Gastroesophageal sphincter (tissue), 4 donors: ENCODE data around the gene WDR82. TPM values are rescaled to one million over a fixed set of nuclear protein-coding genes. Genes with fewer than 3 reads are reported as not detected.

ENCODE experiments used
- ATAC-seq: fragments of 150-250 bp; one replicate; pipeline ENCODE4 v1.9.1; 2016; ENCODE audit warnings: mild to moderate bottlenecking, moderate library complexity
- H3K27ac ChIP-seq, 4 donors: fragments of 200-600 bp; sonication (generic) in 3 of 4; 1 replicate in 3 of 4; 2 replicates in 1 of 4; pipeline ENCODE4 v1.5.1; 2016 to 2019
- H3K27me3 ChIP-seq: fragments of 200-600 bp; sonication (generic); one replicate; pipeline ENCODE4 v1.5.1; 2019
- H3K36me3 ChIP-seq, 2 donors: fragments of 200-600 bp; sonication (generic); one replicate each; pipeline ENCODE4 v1.5.1; 2019; ENCODE audit warnings: control low read depth in 1 of 2
- H3K4me1 ChIP-seq, 3 donors: fragments of 200-600 bp; sonication (generic); 1 replicate in 2 of 3; 2 replicates in 1 of 3; pipeline ENCODE4 v1.5.1; 2016 to 2019; ENCODE audit warnings: control low read depth in 2 of 3
- H3K4me3 ChIP-seq, 2 donors: fragments of 200-600 bp; sonication (generic); one replicate each; pipeline ENCODE4 v1.5.1; 2019; ENCODE audit warnings: mild to moderate bottlenecking in 1 of 2, moderate library complexity in 1 of 2
- H3K9me3 ChIP-seq, 3 donors: fragments of 200-600 bp; sonication (generic); one replicate each; pipeline ENCODE4 v1.5.1; 2017 to 2019; ENCODE audit warnings: control low read depth in 2 of 3
- EP300 ChIP-seq: sonication (generic); formaldehyde crosslinking; IDR thresholded peaks from one replicate; pipeline ENCODE4 v1.6.1; 2017; ENCODE audit warnings: antibody characterized with exemption, mild to moderate bottlenecking
- POLR2A ChIP-seq, 2 donors: fragments of 450-650 bp; IDR thresholded peaks; one replicate each; pipeline ENCODE4 v1.6.1; 2017; ENCODE audit warnings: antibody characterized with exemption in 2 of 2, mild to moderate bottlenecking in 2 of 2, moderate library complexity in 1 of 2
- POLR2AphosphoS5 ChIP-seq: sonication (generic); formaldehyde crosslinking; IDR thresholded peaks from one replicate; pipeline ENCODE4 v1.6.1; 2017; ENCODE audit warnings: antibody characterized with exemption
- WGBS, 2 donors: methylation state at CpG; one replicate each; pipeline ENCODE4 v1.1.5; 2018; ENCODE audit warnings: low coverage in 1 of 2; 5-methylcytosine and 5-hydroxymethylcytosine counted together
- total RNA-seq, 4 donors: library from RNA; depleted of rRNA; stranded (reverse); fragments of >200 nt; gene quantifications; one replicate each; pipeline ENCODE4 v1.1.0, GENCODE V29; 2016
- TF ChIP-seq, protein P1 (sequence below), 4 experiments: fragments of 200-600 bp in 2 of 4; fragments of 450-650 bp in 2 of 4; sonication (generic) in 1 of 4; IDR thresholded peaks; one replicate each; pipeline ENCODE4 v1.5.1; 2017 to 2019; ENCODE audit warnings: antibody characterized with exemption in 4 of 4, mild to moderate bottlenecking in 2 of 4, moderate library complexity in 2 of 4

Gene WDR82
- total RNA-seq, 4 donors from 2014 or later = 63.7 to 92.0 (median 86.7) TPM

DNA sequence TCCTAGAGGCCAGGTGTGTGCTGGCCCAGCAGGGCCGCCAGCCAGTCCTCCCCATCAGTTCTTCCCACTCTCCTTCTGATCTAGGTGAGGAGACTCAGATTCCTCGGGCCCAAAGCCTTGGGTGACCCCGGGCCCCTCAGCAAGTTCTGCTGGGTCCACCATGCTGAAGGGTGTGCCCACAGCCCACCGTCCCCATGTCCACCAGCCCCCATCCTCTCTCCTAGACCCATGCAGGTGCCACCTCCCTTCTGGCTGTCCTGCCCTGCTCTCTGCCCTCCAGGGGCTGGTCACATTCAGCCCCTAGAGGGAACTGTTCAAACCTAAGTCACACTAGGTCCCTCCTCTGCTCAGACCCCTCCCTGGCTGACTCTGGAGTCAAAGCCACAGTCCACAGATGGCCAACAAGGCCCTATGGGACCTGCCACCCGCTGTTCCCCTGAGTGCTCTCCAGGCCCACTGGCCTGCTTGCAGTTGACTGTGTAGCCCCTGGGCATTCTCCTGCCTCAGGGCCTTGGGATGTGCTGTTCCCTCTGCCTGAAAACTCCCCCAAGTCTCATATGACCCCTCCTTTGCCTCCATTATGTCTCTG lies 52.1 kb downstream of the WDR82 start:
- Histone ChIP-seq H3K9me3 (no peaks in the 10 kb centered on the region), H3K27me3 (no peaks in the 10 kb centered on the region), H3K4me1 (peaks cover 0 to 11% (median 0%) of the 10 kb centered on the region in 3 donors), H3K4me3 (no peak overlapping the region), H3K27ac (no peak overlapping the region), H3K36me3 (peaks cover 0 to 44% of the 10 kb centered on the region in 2 donors)
- ATAC-seq = no peak
- 77 to 100% methylated on average over 1 to 3 of the region's 5 CpGs for WGBS, 2 donors
- TF ChIP-seq POLR2AphosphoS5 (no peak), POLR2A (IDR thresholded peaks at IDR 0.05) (no peak), EP300 (no peak)
- TF ChIP-seq, protein P1, sequence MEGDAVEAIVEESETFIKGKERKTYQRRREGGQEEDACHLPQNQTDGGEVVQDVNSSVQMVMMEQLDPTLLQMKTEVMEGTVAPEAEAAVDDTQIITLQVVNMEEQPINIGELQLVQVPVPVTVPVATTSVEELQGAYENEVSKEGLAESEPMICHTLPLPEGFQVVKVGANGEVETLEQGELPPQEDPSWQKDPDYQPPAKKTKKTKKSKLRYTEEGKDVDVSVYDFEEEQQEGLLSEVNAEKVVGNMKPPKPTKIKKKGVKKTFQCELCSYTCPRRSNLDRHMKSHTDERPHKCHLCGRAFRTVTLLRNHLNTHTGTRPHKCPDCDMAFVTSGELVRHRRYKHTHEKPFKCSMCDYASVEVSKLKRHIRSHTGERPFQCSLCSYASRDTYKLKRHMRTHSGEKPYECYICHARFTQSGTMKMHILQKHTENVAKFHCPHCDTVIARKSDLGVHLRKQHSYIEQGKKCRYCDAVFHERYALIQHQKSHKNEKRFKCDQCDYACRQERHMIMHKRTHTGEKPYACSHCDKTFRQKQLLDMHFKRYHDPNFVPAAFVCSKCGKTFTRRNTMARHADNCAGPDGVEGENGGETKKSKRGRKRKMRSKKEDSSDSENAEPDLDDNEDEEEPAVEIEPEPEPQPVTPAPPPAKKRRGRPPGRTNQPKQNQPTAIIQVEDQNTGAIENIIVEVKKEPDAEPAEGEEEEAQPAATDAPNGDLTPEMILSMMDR (IDR thresholded peaks at IDR 0.05) = no peak

DNA sequence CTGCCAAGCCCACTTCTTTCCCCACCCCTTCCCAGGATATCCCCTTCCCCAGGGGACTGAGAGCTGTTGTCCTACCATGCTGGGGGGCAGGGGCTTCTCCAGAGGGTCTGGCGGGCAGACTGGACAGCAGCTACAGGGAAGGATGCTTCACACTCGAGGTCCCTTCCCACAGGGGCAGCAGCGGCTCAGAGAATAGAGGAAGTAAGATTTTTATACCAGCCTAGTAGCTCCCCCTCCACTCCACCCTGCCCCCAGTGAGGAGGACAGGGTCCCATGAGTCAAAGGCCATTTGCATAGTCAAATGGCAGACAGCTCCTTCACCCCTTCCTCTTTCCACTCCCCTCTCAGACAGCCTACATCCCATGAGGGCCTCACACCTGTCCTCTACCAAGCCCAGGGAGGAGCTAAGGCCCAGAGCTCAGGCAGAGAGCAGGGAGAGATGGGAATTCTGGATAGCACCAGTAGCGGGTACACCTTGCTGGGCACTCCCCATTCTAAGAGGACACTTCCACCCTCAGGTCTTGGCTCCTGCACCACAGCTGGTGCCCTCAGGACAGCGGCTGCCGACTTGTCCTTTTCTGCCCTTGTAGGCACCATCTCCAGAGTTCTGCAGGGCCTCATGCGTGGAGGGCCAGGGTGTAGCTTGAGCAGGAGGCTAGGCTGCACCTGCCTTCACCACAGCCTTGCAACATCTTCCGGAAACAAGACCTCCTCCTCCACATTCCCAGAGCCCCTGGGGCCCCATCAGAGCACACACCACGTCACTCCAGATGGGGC lies 52.8 kb downstream of the WDR82 start, which contains the start of gene TLR9:
TSS of gene TLR9 (minus strand) at position 194 of the 777 bp plus-strand sequence. CDS start at position 78, 116 bp downstream.
- 60 to 80% methylated on average over 1 of the region's 9 CpGs for WGBS, 2 donors
- no peak for ATAC-seq
- TF ChIP-seq POLR2AphosphoS5 (no peak), EP300 (no peak), POLR2A (IDR thresholded peaks at IDR 0.05) (no peak)
- TF ChIP-seq, protein P1 (IDR thresholded peaks at IDR 0.05) = no peak
- H3K27ac ChIP-seq = no peak within 1 kb of the TSS
- H3K36me3 ChIP-seq = peaks cover 0 to 38% of the 10 kb centered on the region in 2 donors
- H3K4me1 ChIP-seq = peaks cover 0 to 16% (median 3%) of the 10 kb centered on the region in 3 donors
- no peak within 1 kb of the TSS for H3K4me3 ChIP-seq
- no peaks in the 10 kb centered on the region for H3K27me3 ChIP-seq
- H3K9me3 ChIP-seq = no peaks in the 10 kb centered on the region

DNA sequence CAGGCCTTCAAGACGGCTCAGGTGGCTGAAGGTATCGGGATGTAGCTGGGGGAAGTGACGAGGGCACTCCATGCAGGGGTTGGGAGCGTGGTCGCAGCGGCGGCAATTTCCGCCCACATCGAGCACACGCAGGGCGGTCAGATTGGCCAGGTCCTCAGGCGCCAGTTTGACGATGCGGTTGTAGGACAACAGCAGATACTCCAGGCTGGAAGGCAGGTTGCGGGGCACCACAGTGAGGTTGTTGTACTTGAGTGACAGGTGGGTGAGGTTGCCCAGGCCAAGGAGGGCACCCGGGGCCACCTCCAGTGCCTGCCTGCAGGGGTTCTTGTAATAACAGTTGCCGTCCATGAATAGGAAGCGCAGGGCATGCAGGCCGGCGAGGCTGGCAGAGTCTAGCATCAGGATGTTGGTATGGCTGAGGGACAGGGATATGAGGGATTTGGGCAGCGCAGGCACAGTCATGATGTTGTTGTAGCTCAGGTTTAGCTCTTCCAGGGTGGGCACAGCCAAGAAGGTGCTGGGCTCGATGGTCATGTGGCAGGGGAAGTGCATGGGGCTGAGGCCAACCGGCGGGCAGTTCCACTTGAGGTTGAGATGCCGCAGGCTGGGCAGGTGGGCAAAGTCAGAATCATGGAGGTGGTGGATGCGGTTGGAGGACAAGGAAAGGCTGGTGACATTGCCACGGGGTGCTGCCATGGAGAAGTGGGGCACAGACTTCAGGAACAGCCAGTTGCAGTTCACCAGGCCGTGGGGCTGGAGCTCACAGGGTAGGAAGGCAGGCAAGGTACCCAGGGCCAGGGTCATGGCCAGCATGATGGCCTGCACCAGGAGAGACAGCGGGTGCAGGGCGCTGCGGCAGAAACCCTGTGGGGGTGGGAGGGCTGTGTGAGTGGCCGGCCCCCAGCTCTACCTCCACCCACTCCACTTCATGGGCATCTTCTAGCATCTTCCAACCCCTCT lies 54.7 kb downstream of the WDR82 start:
- TF ChIP-seq, protein P1 (IDR thresholded peaks at IDR 0.05) = no peak
- TF ChIP-seq POLR2A (IDR thresholded peaks at IDR 0.05) = no peak
- no peak for TF ChIP-seq EP300
- TF ChIP-seq POLR2AphosphoS5 = no peak
- H3K4me3 ChIP-seq = no peak overlapping the region
- H3K36me3 ChIP-seq = peaks cover 0 to 19% of the 10 kb centered on the region in 2 donors
- peaks cover 0 to 29% (median 4%) of the 10 kb centered on the region in 3 donors for H3K4me1 ChIP-seq
- no peaks in the 10 kb centered on the region for H3K9me3 ChIP-seq
- no peak for ATAC-seq
- no peak overlapping the region for H3K27ac ChIP-seq
- WGBS, 2 donors = 89 to 92% methylated on average over 6 to 9 of the region's 32 CpGs
- no peaks in the 10 kb centered on the region for H3K27me3 ChIP-seq

DNA sequence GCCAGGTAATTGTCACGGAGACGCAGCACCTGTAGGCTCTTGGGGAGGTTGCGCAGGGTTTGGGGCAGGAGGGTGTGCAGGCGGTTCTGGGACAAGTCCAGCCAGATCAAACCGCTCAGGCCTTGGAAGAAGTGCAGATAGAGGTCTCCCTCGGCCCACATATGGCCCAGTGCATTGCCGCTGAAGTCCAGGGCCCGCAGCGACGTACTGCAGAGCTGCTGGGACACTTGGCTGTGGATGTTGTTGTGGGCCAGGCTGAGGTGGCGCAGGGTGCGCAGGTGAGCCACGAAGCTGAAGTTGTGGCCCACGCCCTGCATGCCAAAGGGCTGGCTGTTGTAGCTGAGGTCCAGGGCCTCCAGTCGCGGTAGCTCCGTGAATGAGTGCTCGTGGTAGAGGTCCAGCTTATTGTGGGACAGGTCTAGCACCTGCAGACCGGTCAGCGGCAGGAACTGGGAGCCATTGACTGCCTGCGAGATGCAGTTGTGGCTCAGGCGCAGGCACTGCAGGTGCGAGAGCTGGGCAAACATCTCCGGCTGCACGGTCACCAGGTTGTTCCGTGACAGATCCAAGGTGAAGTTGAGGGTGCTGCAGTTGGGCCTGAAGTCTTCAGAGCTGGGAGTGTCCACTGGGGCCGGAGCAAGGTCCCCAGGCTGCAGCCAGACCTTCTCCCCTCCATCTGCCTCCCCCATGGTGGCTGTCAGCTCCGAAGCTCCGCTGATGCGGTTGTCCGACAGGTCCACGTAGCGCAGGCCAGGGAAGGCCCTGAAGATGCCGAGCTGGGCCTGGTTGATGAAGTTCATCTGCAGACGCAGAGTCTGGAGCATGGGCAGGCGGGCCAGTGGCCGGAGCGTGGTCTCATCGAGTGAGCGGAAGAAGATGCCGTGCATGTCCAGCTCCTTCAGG lies 55.9 kb downstream of the WDR82 start:
- Histone ChIP-seq H3K36me3 (peaks cover 0 to 7% of the 10 kb centered on the region in 2 donors), H3K9me3 (no peaks in the 10 kb centered on the region), H3K27ac (no peak overlapping the region), H3K4me3 (no peak overlapping the region), H3K4me1 (peaks cover 0 to 41% (median 4%) of the 10 kb centered on the region in 3 donors), H3K27me3 (no peaks in the 10 kb centered on the region)
- ATAC-seq = no peak
- TF ChIP-seq, protein P1 (IDR thresholded peaks at IDR 0.05) = no peak
- TF ChIP-seq POLR2A (IDR thresholded peaks at IDR 0.05) (no peak), EP300 (no peak), POLR2AphosphoS5 (no peak)
- WGBS, 2 donors = 86% methylated on average over 17 of the region's 41 CpGs; no CpG with 5 or more reads in 1 of the 2 donors
